Neural cell (in vitro differentiated cells): ENCODE data around the gene MOGAT1. TPM values are rescaled to one million over a fixed set of nuclear protein-coding genes. Genes with fewer than 3 reads are reported as not detected.

Source experiments
- H2AFZ ChIP-seq: fragments of 200-600, 300-800 bp; sonication (generic), shearing (Covaris generic); 2 replicates; pipeline ENCODE4 v1.6.0; 2014; ENCODE audit warnings: low read depth, mild to moderate bottlenecking, antibody characterized with exemption, low read length, moderate library complexity
- H3F3A ChIP-seq: fragments of 200-600 bp; shearing (Covaris generic); 2 replicates; pipeline ENCODE4 v1.6.1; 2016; ENCODE audit warnings: mild to moderate bottlenecking, moderate library complexity, mixed read lengths, antibody characterized with exemption, low read length; ENCODE audit not compliant: insufficient read depth, poor library complexity, severe bottlenecking
- H3K27ac ChIP-seq: fragments of 200-600, 300-800 bp; sonication (generic), shearing (Covaris generic); 2 replicates; pipeline ENCODE4 v1.5.1; 2014; ENCODE audit warnings: mild to moderate bottlenecking, low read length, moderate library complexity
- H3K27me3 ChIP-seq: fragments of 300-800, 200-600 bp; sonication (generic), shearing (Covaris generic); 2 replicates; pipeline ENCODE4 v1.6.0; 2014; ENCODE audit warnings: mild to moderate bottlenecking, low read depth, low read length, moderate library complexity; ENCODE audit not compliant: insufficient read depth
- H3K36me3 ChIP-seq: fragments of 300-800, 200-600 bp; sonication (generic), shearing (Covaris generic); 2 replicates; pipeline ENCODE4 v1.5.1; 2014; ENCODE audit warnings: mild to moderate bottlenecking, antibody characterized with exemption, low read length, moderate library complexity; ENCODE audit not compliant: insufficient read depth
- H3K4me2 ChIP-seq: fragments of 300-800, 200-600 bp; sonication (generic), shearing (Covaris generic); 2 replicates; pipeline ENCODE4 v1.6.0; 2014; ENCODE audit warnings: mild to moderate bottlenecking, low read length
- H3K4me3 ChIP-seq: fragments of 300-800, 200-600 bp; sonication (generic), shearing (Covaris generic); 2 replicates; pipeline ENCODE4 v1.5.1; 2014; ENCODE audit warnings: mild to moderate bottlenecking, low read length, moderate library complexity
- H3K79me2 ChIP-seq: fragments of 200-600 bp; shearing (Covaris generic); replicated peaks from 2 replicates; pipeline ENCODE4 v1.6.0; 2014; ENCODE audit warnings: mild to moderate bottlenecking, low read length, moderate library complexity; ENCODE audit not compliant: insufficient read depth
- H3K9ac ChIP-seq: fragments of 300-800, 200-600 bp; sonication (generic), shearing (Covaris generic); 2 replicates; pipeline ENCODE4 v1.6.1; 2016; ENCODE audit warnings: mild to moderate bottlenecking, low read length, mixed read lengths
- H3K9me2 ChIP-seq: fragments of 200-600 bp; shearing (Covaris generic); 2 replicates; pipeline ENCODE4 v1.6.1; 2016; ENCODE audit warnings: mild to moderate bottlenecking, low read length, mixed read lengths; ENCODE audit not compliant: insufficient read depth
- H3K9me3 ChIP-seq: fragments of 200-600, 300-800 bp; sonication (generic), shearing (Covaris generic); 2 replicates; pipeline ENCODE4 v1.6.1; 2016; ENCODE audit warnings: mild to moderate bottlenecking, mixed run types, low read length, moderate library complexity, mixed read lengths
- H4K20me1 ChIP-seq: fragments of 200-600 bp; shearing (Covaris generic); 2 replicates; pipeline ENCODE4 v1.6.1; 2016; ENCODE audit warnings: mild to moderate bottlenecking, mixed run types; ENCODE audit not compliant: insufficient read depth
- EP300 ChIP-seq: fragments of 450-650 bp; conservative IDR thresholded peaks from 2 replicates; pipeline ENCODE4 v1.6.1; 2014; ENCODE audit warnings: antibody characterized with exemption, mild to moderate bottlenecking, moderate library complexity; ENCODE audit not compliant: poor library complexity, severe bottlenecking
- EZH2 ChIP-seq: fragments of 200-600, 300-800 bp; shearing (Covaris generic), sonication (generic); IDR thresholded peaks from 2 replicates; pipeline ENCODE4 v1.6.1; 2014; ENCODE audit warnings: antibody characterized with exemption, low read length, borderline replicate concordance, mild to moderate bottlenecking; ENCODE audit not compliant: insufficient read depth, poor library complexity, severe bottlenecking
- MXI1 ChIP-seq: fragments of 450-650 bp; conservative IDR thresholded peaks from 2 replicates; pipeline ENCODE4 v1.6.1; 2014; ENCODE audit warnings: antibody characterized with exemption, mild to moderate bottlenecking; ENCODE audit not compliant: poor library complexity, severe bottlenecking
- POLR2AphosphoS5 ChIP-seq: IDR thresholded peaks from 2 replicates; pipeline ENCODE4 v1.6.1; 2012
- RAD21 ChIP-seq: fragments of 450-650 bp; conservative IDR thresholded peaks from 2 replicates; pipeline ENCODE4 v1.6.1; 2014; ENCODE audit warnings: antibody characterized with exemption, mild to moderate bottlenecking, moderate library complexity
- SMC3 ChIP-seq: fragments of 450-650 bp; conservative IDR thresholded peaks from 2 replicates; pipeline ENCODE4 v1.6.1; 2014; ENCODE audit warnings: antibody characterized with exemption, mild to moderate bottlenecking, moderate library complexity; ENCODE audit not compliant: poor library complexity
- TAF1 ChIP-seq: IDR thresholded peaks from 2 replicates; pipeline ENCODE4 v1.6.1; 2012; ENCODE audit warnings: low read depth
- polyA plus RNA-seq: library from polyadenylated mRNA; depleted of rRNA; stranded (reverse); fragments of >200 nt; gene quantifications from 2 replicates; pipeline ENCODE4 v1.2.3, GENCODE V29; 2014
- TF ChIP-seq, protein P1 (sequence below): IDR thresholded peaks from 2 replicates; pipeline ENCODE4 v1.6.1; 2012; ENCODE audit warnings: borderline replicate concordance
- TF ChIP-seq, protein P2 (sequence below): fragments of 450-650 bp; IDR thresholded peaks from 2 replicates; pipeline ENCODE4 v1.5.1; 2014; ENCODE audit warnings: antibody characterized with exemption, mild to moderate bottlenecking, moderate library complexity; ENCODE audit not compliant: poor library complexity, severe bottlenecking

The MOGAT1 gene
- polyA plus RNA-seq, 1 donor from 2014 or later: not detected

DNA sequence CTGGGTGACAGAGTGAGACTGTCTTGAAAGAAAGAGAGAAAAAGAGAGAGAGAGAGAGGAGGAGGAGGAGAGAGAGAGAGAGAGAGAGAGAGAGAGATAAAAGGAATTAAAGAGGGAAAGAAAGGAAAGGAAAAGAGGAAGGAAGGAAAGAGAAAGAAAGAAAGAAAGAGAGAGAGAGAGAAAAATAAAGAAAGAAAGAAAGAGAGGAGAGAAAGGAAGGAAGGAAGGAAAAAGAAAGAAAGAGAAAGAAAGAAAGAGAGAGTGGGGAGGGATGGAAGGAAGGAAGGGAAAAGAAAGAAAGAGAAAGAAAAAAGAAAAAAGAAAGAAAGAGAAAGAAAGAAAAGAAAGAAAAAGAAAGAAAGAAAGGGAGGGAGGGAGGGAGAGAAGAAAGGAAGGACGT lies 29.8 kb downstream of the MOGAT1 start:
- no peaks in the 10 kb centered on the region for H3K9me3 ChIP-seq
- no peak overlapping the region for H2AFZ ChIP-seq
- no peak overlapping the region for H3K4me3 ChIP-seq
- no peaks in the 10 kb centered on the region for H3K27me3 ChIP-seq
- TF ChIP-seq SMC3 (no peak), EZH2 (no peak), EP300 (no peak), MXI1 (no peak), POLR2AphosphoS5 (no peak), TAF1 (no peak), RAD21 (no peak)
- TF ChIP-seq, protein P1, sequence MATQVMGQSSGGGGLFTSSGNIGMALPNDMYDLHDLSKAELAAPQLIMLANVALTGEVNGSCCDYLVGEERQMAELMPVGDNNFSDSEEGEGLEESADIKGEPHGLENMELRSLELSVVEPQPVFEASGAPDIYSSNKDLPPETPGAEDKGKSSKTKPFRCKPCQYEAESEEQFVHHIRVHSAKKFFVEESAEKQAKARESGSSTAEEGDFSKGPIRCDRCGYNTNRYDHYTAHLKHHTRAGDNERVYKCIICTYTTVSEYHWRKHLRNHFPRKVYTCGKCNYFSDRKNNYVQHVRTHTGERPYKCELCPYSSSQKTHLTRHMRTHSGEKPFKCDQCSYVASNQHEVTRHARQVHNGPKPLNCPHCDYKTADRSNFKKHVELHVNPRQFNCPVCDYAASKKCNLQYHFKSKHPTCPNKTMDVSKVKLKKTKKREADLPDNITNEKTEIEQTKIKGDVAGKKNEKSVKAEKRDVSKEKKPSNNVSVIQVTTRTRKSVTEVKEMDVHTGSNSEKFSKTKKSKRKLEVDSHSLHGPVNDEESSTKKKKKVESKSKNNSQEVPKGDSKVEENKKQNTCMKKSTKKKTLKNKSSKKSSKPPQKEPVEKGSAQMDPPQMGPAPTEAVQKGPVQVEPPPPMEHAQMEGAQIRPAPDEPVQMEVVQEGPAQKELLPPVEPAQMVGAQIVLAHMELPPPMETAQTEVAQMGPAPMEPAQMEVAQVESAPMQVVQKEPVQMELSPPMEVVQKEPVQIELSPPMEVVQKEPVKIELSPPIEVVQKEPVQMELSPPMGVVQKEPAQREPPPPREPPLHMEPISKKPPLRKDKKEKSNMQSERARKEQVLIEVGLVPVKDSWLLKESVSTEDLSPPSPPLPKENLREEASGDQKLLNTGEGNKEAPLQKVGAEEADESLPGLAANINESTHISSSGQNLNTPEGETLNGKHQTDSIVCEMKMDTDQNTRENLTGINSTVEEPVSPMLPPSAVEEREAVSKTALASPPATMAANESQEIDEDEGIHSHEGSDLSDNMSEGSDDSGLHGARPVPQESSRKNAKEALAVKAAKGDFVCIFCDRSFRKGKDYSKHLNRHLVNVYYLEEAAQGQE: no peak
- TF ChIP-seq, protein P2, sequence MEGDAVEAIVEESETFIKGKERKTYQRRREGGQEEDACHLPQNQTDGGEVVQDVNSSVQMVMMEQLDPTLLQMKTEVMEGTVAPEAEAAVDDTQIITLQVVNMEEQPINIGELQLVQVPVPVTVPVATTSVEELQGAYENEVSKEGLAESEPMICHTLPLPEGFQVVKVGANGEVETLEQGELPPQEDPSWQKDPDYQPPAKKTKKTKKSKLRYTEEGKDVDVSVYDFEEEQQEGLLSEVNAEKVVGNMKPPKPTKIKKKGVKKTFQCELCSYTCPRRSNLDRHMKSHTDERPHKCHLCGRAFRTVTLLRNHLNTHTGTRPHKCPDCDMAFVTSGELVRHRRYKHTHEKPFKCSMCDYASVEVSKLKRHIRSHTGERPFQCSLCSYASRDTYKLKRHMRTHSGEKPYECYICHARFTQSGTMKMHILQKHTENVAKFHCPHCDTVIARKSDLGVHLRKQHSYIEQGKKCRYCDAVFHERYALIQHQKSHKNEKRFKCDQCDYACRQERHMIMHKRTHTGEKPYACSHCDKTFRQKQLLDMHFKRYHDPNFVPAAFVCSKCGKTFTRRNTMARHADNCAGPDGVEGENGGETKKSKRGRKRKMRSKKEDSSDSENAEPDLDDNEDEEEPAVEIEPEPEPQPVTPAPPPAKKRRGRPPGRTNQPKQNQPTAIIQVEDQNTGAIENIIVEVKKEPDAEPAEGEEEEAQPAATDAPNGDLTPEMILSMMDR: no peak
- no peak overlapping the region for H3K27ac ChIP-seq
- no peaks in the 10 kb centered on the region for H3K36me3 ChIP-seq
- H3K9ac ChIP-seq: no peak overlapping the region
- no peaks in the 10 kb centered on the region for H3K9me2 ChIP-seq
- no peaks in the 10 kb centered on the region for H3F3A ChIP-seq
- H3K79me2 ChIP-seq: no peaks in the 10 kb centered on the region
- H3K4me2 ChIP-seq: no peak overlapping the region
- no peaks in the 10 kb centered on the region for H4K20me1 ChIP-seq

DNA sequence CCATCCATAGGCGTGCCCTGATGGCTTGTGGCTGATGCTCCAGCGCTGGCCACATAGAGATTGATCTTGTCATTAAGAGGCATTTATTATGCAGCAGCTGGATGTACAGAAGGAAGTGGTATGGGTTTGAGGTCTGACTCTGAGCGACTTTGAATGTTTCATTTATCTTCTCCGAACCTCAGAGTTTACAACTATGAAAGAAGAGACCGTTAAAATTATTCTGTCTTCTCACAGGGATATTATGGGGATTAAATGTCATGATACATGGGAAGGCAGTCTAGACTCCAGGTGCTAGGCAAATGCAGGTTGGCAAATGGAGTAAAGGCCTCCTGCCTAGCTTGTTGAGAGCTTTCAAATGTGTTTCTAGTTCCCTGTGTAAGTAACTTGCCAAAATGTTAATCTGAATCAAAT lies 30.3 kb downstream of the MOGAT1 start:
- TF ChIP-seq, protein P1: no peak
- no peak for TF ChIP-seq MXI1
- TF ChIP-seq EP300: no peak
- TF ChIP-seq SMC3: no peak
- TF ChIP-seq RAD21: no peak
- no peak for TF ChIP-seq TAF1
- no peaks in the 10 kb centered on the region for H3K79me2 ChIP-seq
- no peak overlapping the region for H2AFZ ChIP-seq
- no peaks in the 10 kb centered on the region for H4K20me1 ChIP-seq
- H3K4me3 ChIP-seq: no peak overlapping the region
- no peaks in the 10 kb centered on the region for H3K36me3 ChIP-seq
- no peaks in the 10 kb centered on the region for H3K9me3 ChIP-seq
- H3K9me2 ChIP-seq: no peaks in the 10 kb centered on the region
- no peaks in the 10 kb centered on the region for H3F3A ChIP-seq
- no peak overlapping the region for H3K9ac ChIP-seq
- H3K27me3 ChIP-seq: no peaks in the 10 kb centered on the region
- no peak overlapping the region for H3K27ac ChIP-seq
- H3K4me2 ChIP-seq: no peak overlapping the region
